LNCaP clone FGC (cell line): ENCODE measurements around the gene FRZB.

Experiments used
- DNase-seq: peaks from one replicate; pipeline ENCODE4 v3.0.0-alpha.2; 2011; ENCODE audit warnings: low read depth
- H3K4me3 ChIP-seq: 2 replicates; pipeline ENCODE4 v1.5.1; 2011; ENCODE audit warnings: mild to moderate bottlenecking, low read depth, low read length, control low read depth
- CTCF ChIP-seq: IDR thresholded peaks from 2 replicates; pipeline ENCODE4 v1.5.1; 2012; ENCODE audit warnings: mild to moderate bottlenecking; ENCODE audit not compliant: control insufficient read depth, insufficient read depth; ENCODE audit errors: extremely low read depth

The FRZB gene

GRCh38 chr2:182862091-182862490 lies 4.3 kb downstream of the FRZB start:
- DNase-seq = no peak
- no peak overlapping the region for H3K4me3 ChIP-seq
- no peak for TF ChIP-seq CTCF

GRCh38 chr2:182860858-182861257 lies 5.6 kb downstream of the FRZB start:
- TF ChIP-seq CTCF = no peak
- no peak overlapping the region for H3K4me3 ChIP-seq
- no peak for DNase-seq

GRCh38 chr2:182858671-182859070 lies 7.8 kb downstream of the FRZB start:
- DNase-seq = no peak
- H3K4me3 ChIP-seq = no peak overlapping the region
- no peak for TF ChIP-seq CTCF

- TF ChIP-seq CTCF = no peak
- DNase-seq = no peak
- no peak overlapping the region for H3K4me3 ChIP-seq
Observed at GRCh38 chr2:182855376-182855775, 11.1 kb downstream of the FRZB start.

GRCh38 chr2:182854375-182855105 lies 11.9 kb downstream of the FRZB start:
- DNase-seq = no peak
- TF ChIP-seq CTCF = no peak

GRCh38 chr2:182852801-182853200 lies 13.6 kb downstream of the FRZB start:
- H3K4me3 ChIP-seq = no peak overlapping the region
- TF ChIP-seq CTCF = no peak
- no peak for DNase-seq

More at GRCh38 chr2:182854375-182855105, 11.9 kb downstream of the FRZB start:
- H3K4me3 ChIP-seq = no peak overlapping the region

GRCh38 chr2:182852090-182852489 lies 14.3 kb downstream of the FRZB start:
- DNase-seq = no peak
- no peak overlapping the region for H3K4me3 ChIP-seq
- TF ChIP-seq CTCF = no peak
